Placental pericyte (primary cell): ENCODE data around the gene BMAL1. TPM values are rescaled to one million over a fixed set of nuclear protein-coding genes. Genes with fewer than 3 reads are reported as not detected.

Experiments
- total RNA-seq: library from RNA; depleted of rRNA; stranded (reverse); fragments of >200 nt; gene quantifications from 2 replicates; pipeline ENCODE4 v1.2.3, GENCODE V29; 2012

BMAL1 gene
- 15.6 and 20.8 TPM in 2 replicates for total RNA-seq

GRCh38 chr11:13277768-13278608 lies at the start of gene BMAL1:
Gene BMAL1, plus strand, starts transcription at chr11:13277790. Its CDS starts 76,519 bp downstream, at chr11:13354309.

Other genes with a start within 250 kb of the BMAL1 start
- 47.1 and 68.0 TPM in 2 replicates for gene BTBD10, start 185.4 kb downstream of the BMAL1 start, total RNA-seq
- not detected in 2 replicates for gene PTH, start 218.2 kb downstream of the BMAL1 start, total RNA-seq